Stimulated activated CD8-positive, alpha-beta memory T cell treated with anti-CD3 and anti-CD28 coated beads, Interleukin-12 subunit alpha, Interleukin-12 subunit beta, amount 100 ng/mL, for 24 hours (primary cell): Measurements from ENCODE around the gene WDR35.

Experiments used
- DNase-seq: peaks from one replicate; pipeline ENCODE4 v3.0.0-alpha.2; 2020; ENCODE audit errors: extremely low read depth

Gene WDR35

GRCh38 chr2:19989667-19990415 is at the start of gene WDR35:
Gene WDR35, minus strand, starts transcription at chr2:19990105. Its CDS starts 90 bp downstream, at chr2:19990015.
- peak; percentile 77 for DNase-seq

DNA sequence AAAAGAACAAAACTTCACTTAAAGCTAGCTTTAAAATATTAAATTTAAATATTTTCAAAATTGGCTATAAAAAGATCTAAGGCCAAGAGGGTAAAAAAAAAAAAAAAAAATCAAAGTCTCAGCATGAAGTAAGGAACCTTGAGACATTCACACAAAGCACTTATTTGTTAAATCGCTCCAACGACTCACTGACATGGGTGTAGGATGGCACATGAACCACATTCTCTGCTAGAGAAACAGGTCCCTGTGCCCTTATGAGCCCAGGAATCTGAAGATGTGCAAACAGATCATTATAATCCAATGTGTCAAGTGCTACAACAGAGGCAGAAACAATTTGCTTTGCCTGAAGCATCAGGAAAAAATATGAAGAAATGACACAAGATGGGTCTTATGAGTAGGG is 47.8 kb upstream of the WDR35 start:
- DNase-seq = no peak

DNA sequence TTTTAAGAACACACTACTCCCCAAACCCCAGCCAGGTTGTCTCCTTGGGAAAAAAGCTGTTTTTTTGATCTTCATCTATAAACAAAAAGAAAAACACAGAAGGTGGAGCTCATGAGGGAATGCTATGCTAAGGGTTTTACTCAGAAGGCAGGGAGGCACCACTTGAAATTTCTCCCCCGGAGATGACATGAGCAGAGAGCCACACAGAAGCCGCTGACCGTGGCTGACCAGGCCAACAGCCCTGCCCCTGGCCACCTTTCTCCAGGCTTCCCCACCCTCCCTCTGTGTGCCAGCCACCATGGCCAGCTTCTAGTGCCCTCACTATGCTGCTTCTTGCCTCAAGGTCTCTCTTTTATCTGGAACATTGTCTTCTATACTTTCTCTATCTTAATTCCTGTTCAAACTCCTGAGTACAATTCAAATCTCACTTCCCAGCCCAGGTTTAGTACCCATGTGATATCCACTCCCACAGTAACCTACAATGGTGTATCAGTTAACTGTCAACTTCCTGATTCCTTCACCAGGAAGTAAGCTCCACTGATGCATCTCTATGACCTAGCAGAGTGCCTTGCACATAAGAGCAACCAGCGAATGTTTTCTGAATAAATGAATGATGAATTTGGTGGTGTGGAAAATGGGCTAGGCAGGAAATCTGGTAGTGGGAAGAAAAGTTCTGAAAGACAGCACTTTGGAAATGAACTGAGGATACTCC is 46.2 kb upstream of the WDR35 start:
- DNase-seq = no peak

DNA sequence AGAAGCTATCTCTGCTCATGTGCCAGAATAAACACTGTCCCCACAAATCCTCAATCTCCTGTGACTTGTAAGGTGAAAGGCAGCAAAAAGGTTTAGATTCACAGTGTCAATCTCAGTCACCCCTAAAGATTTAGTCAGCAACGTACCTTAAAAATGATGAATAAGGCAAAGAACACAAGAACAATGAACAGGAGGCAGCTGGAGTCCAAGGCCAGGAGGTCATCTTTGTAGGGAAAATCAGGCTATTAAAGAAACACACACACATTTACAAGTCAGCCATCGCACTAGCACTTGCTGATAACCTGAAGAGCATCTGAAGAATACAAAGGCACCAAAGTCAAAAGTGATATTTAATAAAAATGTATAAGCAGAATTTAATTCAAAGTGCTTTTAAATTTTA is 44.9 kb upstream of the WDR35 start:
- no peak for DNase-seq

- no peak for DNase-seq
Measured at GRCh38 chr2:20034218-20034617, 44.3 kb upstream of the WDR35 start.

DNA sequence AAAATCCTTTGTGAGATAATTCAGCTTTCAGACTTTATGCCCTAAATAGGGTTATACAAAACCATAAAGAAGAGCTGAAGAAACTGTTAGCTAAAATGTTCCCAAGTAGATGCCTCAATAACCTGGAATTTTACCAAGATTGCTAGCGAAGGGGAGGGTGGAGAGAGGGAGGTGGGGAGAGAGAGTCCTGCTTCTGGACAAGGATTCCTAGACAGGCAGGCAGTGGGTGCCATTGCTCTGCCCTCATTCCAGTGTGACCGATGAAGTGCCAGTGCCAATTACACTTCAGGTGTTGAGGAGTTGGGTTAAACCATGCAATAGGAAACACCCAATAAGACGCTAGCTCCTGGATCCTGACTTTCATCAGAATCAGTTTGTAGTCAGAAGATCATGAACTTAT is 43.4 kb upstream of the WDR35 start:
- no peak for DNase-seq

DNA sequence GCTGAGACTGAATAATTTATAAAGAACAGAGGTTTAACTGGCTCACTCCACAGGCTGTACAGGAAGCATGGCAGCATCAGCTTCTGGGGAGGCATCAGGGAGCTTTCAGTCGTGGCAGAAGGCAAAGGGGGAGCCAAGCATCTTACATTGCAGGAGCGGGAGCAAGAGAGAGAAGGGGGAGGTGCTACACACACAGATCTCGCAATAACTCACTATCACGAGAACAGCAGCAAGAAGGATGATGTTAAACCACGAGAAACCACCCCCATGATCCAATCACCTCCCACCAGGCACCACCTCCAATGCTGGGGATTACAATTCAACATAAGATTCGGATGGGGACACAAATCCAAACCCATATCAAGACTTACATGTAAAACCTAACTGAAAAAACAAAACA is 40.3 kb upstream of the WDR35 start:
- no peak for DNase-seq

DNA sequence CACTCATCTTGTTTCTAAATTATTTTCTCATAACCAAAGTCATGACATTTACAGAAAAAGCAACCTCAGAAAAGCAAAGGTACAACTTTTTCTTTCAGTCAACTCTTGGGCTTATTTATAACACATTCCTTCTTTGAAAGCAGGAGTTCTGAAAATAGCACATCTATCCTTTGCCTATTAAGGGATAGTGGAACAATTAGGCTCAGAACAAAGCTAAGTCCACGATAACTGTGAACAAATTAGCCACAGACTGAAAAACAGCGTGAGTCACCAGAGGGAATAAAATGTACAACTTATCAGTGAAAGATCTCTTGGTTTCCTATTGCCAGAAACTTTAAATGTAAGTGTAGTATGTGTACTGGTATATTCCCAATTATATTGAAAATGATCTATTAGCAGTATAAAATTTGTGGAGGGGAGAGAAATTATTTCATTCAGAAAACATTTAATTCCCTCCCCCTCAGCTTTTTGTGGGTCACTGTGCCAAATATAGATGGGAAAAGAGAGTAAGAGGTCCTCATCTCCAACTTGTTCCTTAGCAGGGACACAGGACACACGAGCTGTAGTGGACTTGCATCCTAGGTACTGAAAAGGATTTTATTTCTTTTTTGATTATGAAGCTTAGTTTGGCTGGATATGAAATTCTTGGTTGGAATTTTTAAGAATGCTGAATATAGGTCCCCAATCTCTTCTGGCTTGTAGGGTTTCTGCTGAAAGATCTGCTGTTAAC is 38.0 kb upstream of the WDR35 start:
- no peak for DNase-seq

DNA sequence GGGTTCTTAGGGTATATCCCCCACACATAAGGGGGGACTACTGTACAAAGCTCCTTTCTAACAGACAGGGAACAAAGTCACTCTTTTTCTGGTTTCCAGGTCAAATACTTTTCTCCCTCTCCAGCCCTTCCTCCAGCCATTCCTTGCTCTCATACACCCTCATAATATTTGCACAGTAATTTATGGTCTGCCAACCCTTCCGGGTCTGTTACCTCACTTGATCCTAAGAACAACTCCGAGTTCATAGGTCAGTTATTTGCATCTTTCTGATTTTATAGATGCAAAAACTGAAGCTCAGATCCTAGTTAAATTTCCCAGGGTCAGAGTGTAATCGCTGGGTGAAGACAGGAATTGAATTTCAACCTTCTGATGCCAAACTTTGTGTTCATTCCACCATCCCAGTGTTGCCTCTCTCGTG is 37.4 kb upstream of the WDR35 start:
- no peak for DNase-seq

GRCh38 chr2:20025065-20025786 is 35.3 kb upstream of the WDR35 start:
- DNase-seq = no peak

DNA sequence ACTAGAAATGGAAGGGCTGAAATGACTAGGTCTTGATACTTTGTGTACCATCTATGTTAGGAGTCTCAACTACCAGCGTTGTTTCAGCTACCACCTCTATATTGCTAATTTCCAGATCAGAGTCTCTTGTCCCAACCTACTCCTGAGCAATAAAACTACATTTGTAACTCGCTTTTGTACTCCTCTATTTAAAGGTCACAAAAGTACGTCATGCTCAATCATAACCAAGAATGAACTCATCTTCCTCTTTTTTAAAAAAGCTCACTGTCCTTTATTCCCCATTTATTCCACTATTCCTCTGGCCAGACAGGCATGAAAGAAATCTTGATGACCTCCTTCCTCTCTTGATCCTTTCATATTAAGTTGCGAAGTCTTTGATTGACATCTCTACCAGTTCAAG is 33.8 kb upstream of the WDR35 start:
- no peak for DNase-seq

- no peak for DNase-seq
Measured at GRCh38 chr2:20021405-20022009, 31.6 kb upstream of the WDR35 start.

DNA sequence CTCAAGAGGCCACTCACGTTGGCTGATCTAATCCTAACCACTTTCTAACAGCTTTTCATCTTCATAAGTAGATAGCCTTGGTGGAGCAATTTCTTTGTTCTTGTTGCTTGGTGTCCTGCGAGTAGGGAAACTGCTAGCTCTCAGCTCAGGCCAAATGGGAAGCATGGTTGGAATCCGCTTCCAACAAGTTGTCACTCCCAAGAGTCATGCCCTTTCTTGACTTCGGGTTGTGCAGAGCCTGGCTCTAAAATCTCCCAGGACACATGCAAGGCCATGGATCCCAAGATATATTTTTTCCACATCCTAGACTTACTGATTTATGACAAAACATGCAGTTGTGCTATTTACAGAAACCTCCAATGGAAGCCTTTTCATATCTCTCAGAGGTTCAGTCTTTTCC is 29.8 kb upstream of the WDR35 start:
- no peak for DNase-seq

DNA sequence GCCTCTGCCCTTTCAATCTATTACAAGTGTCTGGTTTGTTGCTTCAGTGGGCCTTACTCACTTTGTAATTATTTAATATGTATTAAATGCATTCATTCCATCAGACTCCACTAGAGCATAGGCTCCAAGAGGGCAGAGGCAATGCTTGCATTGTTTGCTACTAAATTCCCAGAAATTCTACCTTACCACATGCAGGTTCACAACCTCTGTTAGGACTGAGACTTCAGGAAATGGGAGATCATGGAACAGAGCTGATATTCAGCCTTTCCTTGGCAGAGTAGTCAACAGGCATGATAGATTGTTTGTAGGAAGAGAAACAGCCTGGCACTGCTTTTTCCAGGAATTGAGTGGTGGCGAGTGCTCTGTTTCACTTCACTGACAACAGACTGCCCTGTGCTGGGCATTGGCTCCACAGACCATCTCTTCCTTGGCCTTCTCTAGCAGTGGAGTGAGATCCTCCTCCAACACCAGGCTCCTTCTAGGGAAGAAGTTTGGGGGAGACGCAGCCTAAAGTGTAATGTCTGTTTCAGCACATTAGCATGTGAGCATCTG is 28.8 kb upstream of the WDR35 start:
- DNase-seq = no peak

GRCh38 chr2:20016346-20016745 is 26.4 kb upstream of the WDR35 start:
- no peak for DNase-seq

- DNase-seq = no peak
Measured at GRCh38 chr2:20015482-20016083, 25.7 kb upstream of the WDR35 start.

GRCh38 chr2:20013126-20013849 is 23.4 kb upstream of the WDR35 start:
- no peak for DNase-seq

DNA sequence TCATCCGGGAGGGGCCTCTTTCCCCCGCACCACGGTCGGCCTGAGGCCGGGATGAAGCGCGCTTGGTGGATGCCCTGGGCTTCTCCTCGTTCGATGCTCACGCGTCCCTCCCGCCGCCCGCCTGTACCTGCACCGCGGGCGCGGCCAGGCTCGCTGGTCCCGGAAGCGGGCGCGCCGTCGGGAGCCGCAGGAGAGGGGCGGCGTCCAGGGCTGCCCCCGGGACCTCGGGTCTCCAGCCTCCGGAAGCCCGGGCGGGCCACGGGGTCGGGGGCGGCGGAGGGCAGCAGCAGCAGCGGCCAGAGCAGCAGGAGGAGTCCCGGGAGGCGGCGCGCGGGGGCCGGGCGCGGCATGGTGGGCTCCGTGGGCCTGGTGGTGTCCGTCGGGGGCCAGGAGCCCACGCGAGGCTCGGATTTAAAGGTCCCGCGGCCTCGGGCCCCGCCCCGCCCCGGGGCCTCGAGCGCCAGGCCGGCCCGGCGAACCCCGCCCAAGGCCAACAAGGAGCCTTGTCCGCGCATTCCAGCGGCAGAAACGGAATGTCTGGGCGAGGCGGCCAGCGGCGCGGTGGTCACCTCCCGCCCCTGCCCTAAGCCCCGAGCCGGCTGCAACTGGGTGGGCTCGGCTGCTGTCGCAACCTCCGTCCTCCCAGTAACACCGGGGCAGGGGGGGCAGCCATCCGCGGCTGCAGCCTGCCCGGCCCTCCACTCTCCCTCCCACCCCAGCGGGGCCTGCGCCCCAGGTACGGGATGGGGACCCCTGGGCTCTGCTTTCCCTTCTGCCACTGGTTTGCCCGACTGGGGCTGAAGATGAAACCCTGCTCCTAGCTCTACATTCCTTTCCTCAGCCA is 22.6 kb upstream of the WDR35 start, which contains the start of gene MATN3:
MATN3 (minus strand) TSS at position 387 of the 844 bp plus-strand sequence; CDS start at position 350, 37 bp downstream.
- no peak for DNase-seq

- no peak for DNase-seq
Measured at GRCh38 chr2:20012032-20012281, 22.1 kb upstream of the WDR35 start.
